22Rv1 (cell line): Measurements from ENCODE around the gene CCDC185.

Source experiments
- ZFX ChIP-seq: fragments of 450-650 bp; IDR thresholded peaks from 2 replicates; pipeline ENCODE4 v1.6.1; 2017; ENCODE audit warnings: antibody characterized with exemption, borderline replicate concordance
- TF ChIP-seq, protein P1 (sequence below): fragments of 450-650 bp; IDR thresholded peaks from 2 replicates; pipeline ENCODE4 v1.5.1; 2017; ENCODE audit warnings: mild to moderate bottlenecking

- TF ChIP-seq, protein P1, sequence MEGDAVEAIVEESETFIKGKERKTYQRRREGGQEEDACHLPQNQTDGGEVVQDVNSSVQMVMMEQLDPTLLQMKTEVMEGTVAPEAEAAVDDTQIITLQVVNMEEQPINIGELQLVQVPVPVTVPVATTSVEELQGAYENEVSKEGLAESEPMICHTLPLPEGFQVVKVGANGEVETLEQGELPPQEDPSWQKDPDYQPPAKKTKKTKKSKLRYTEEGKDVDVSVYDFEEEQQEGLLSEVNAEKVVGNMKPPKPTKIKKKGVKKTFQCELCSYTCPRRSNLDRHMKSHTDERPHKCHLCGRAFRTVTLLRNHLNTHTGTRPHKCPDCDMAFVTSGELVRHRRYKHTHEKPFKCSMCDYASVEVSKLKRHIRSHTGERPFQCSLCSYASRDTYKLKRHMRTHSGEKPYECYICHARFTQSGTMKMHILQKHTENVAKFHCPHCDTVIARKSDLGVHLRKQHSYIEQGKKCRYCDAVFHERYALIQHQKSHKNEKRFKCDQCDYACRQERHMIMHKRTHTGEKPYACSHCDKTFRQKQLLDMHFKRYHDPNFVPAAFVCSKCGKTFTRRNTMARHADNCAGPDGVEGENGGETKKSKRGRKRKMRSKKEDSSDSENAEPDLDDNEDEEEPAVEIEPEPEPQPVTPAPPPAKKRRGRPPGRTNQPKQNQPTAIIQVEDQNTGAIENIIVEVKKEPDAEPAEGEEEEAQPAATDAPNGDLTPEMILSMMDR, result no peak
- no peak for TF ChIP-seq ZFX
These were observed 27.8 kb downstream of the CCDC185 start for GRCh38 chr1:223421025-223421424.
